Activated effector memory CD4-positive, alpha-beta T cell treated with Interleukin-2 at 50 U/mL for 16 hours (primary cell): ENCODE measurements around the gene VPS16.
"Not testable (repeated sequence)": the region's sequence is repeated elsewhere in the genome, so short reads cannot be mapped to it uniquely, and the experiment has no call there.

Experiments used
- DNase-seq: peaks from one replicate; pipeline ENCODE4 v3.0.0-alpha.2; 2020

Gene VPS16

GRCh38 chr20:2873010-2873746, 32.6 kb downstream of the VPS16 start, which contains the start of gene PTPRA:
PTPRA (plus strand) TSS chr20:2873481; CDS start chr20:2964278, 90,797 bp downstream.
- peak; percentile 88 for DNase-seq

- DNase-seq = no peak
Observed at GRCh38 chr20:2873747-2874041, 33.1 kb downstream of the VPS16 start.

- no peak for DNase-seq
Observed at GRCh38 chr20:2874456-2874855, 33.9 kb downstream of the VPS16 start.

- DNase-seq = no peak
Observed at GRCh38 chr20:2875690-2876203, 35.2 kb downstream of the VPS16 start.

GRCh38 chr20:2878515-2878914, 38.0 kb downstream of the VPS16 start:
- no peak for DNase-seq

- no peak for DNase-seq
Observed at GRCh38 chr20:2879146-2879545, 38.6 kb downstream of the VPS16 start.

- DNase-seq = no peak
Observed at GRCh38 chr20:2880650-2881049, 40.1 kb downstream of the VPS16 start.

GRCh38 chr20:2883726-2884637, 43.4 kb downstream of the VPS16 start:
- no peak for DNase-seq

- DNase-seq = no peak
Observed at GRCh38 chr20:2887715-2888114, 47.2 kb downstream of the VPS16 start.

GRCh38 chr20:2888224-2888955, 47.8 kb downstream of the VPS16 start:
- no peak for DNase-seq

- DNase-seq = no peak
Observed at GRCh38 chr20:2889209-2889608, 48.7 kb downstream of the VPS16 start.

- DNase-seq = no peak
Observed at GRCh38 chr20:2889797-2890196, 49.3 kb downstream of the VPS16 start.

GRCh38 chr20:2890742-2891141, 50.2 kb downstream of the VPS16 start:
- no peak for DNase-seq

- no peak for DNase-seq
Observed at GRCh38 chr20:2891343-2891742, 50.8 kb downstream of the VPS16 start.

GRCh38 chr20:2892376-2892775, 51.8 kb downstream of the VPS16 start:
- DNase-seq = no peak

GRCh38 chr20:2894221-2894620, 53.7 kb downstream of the VPS16 start:
- no peak for DNase-seq

- DNase-seq = not testable (repeated sequence)
Observed at GRCh38 chr20:2895154-2895553, 54.6 kb downstream of the VPS16 start.

GRCh38 chr20:2899243-2899642, 58.7 kb downstream of the VPS16 start:
- no peak for DNase-seq

GRCh38 chr20:2900845-2901592, 60.5 kb downstream of the VPS16 start:
- no peak for DNase-seq

GRCh38 chr20:2902291-2902690, 61.7 kb downstream of the VPS16 start:
- DNase-seq = no peak

GRCh38 chr20:2902818-2903217, 62.3 kb downstream of the VPS16 start:
- no peak for DNase-seq

- DNase-seq = no peak
Observed at GRCh38 chr20:2903686-2904085, 63.1 kb downstream of the VPS16 start.

- DNase-seq = no peak
Observed at GRCh38 chr20:2907519-2907918, 67.0 kb downstream of the VPS16 start.
